HepG2 (cell line): ENCODE measurements around the gene EPC1. TPM values are rescaled to one million over a fixed set of nuclear protein-coding genes. Genes with fewer than 3 reads are reported as not detected.
A peak's percentile ranks its signal among the peaks of the same experiment; 100 is the strongest.

ENCODE experiments used
- ATAC-seq: fragments of 200-7000 bp; cut with Tn5 transposase; 3 replicates; pipeline ENCODE4 v1.9.1; 2020; ENCODE audit warnings: mild to moderate bottlenecking, moderate library complexity
- BruUV-seq: library from RNA; stranded (reverse); fragments of 400-500 nt; replicated peaks from 2 replicates; lab custom pipeline; 2021; lab: Mats Ljungman, UMichigan
- CTCF ChIA-PET: fragments of 300-600 bp; formaldehyde crosslinking; extraction: SDS; loops from one replicate; lab custom pipeline; 2021; ENCODE audit warnings: low total read pairs, inconsistent platforms, low intra/inter-chr PET ratio; lab: Yijun Ruan, JAX
- POLR2A ChIA-PET: fragments of 350-600 bp; sonication (Branson Sonifier 250); formaldehyde crosslinking; loops from one replicate; lab custom pipeline; 2020; ENCODE audit warnings: antibody characterized with exemption, inconsistent platforms; lab: Yijun Ruan, JAX
- DNase-seq: peaks from one replicate; pipeline ENCODE4 v3.0.0-alpha.2; 2015; ENCODE audit warnings: low spot score
- FAIRE-seq: peaks from 3 replicates; lab custom pipeline; 2011; peaks lifted over from hg19 to GRCh38; lab: Jason Lieb, UNC
- H2AFZ ChIP-seq: one replicate; pipeline ENCODE4 v1.6.1; 2011; ENCODE audit warnings: low read length, inconsistent platforms
- H3K27ac ChIP-seq: fragments of 300-600 bp; 3 replicates; pipeline ENCODE4 v1.8.0; 2011; ENCODE audit warnings: mixed run types, mild to moderate bottlenecking, mixed read lengths, low read length, inconsistent platforms; ENCODE audit not compliant: insufficient read depth; ENCODE audit errors: extremely low read length
- H3K27me3 ChIP-seq, 2 experiments: fragments of 200-600 bp in 1 of 2; 2 replicates in 1 of 2; 3 replicates in 1 of 2; pipeline versions ENCODE4 v1.6.0 to v1.8.0; 2011; ENCODE audit warnings: low read length in 2 of 2, mild to moderate bottlenecking in 2 of 2, moderate library complexity in 2 of 2, inconsistent platforms in 1 of 2; ENCODE audit not compliant: insufficient read depth in 2 of 2, control insufficient read depth in 1 of 2
- H3K36me3 ChIP-seq, 2 experiments: fragments of 200-600 bp in 1 of 2; replicated peaks in 1 of 2; 2 replicates in 1 of 2; 3 replicates in 1 of 2; pipeline versions ENCODE4 v1.5.1 to v1.8.0; 2011; ENCODE audit warnings: low read length in 2 of 2, inconsistent platforms in 1 of 2; ENCODE audit not compliant: insufficient read depth in 2 of 2, control insufficient read depth in 1 of 2
- H3K4me1 ChIP-seq: 2 replicates; pipeline ENCODE4 v1.5.1; 2012; ENCODE audit warnings: low read length, inconsistent platforms; ENCODE audit not compliant: insufficient read depth
- H3K4me2 ChIP-seq: 2 replicates; pipeline ENCODE4 v1.6.0; 2011; ENCODE audit warnings: low read depth, low read length, inconsistent platforms
- H3K4me3 ChIP-seq, 3 experiments: fragments of 200-600 bp in 1 of 3; sonication (generic), shearing (Covaris generic) in 1 of 3; replicated peaks in 1 of 3; 2 replicates each; pipeline ENCODE4 v1.5.1; 2011 to 2016; ENCODE audit warnings: low read length in 3 of 3, inconsistent platforms in 2 of 3, low read depth in 2 of 3, mild to moderate bottlenecking in 2 of 3, control low read depth in 1 of 3, mixed read lengths in 1 of 3; ENCODE audit not compliant: insufficient read depth in 1 of 3
- H3K79me2 ChIP-seq: one replicate; pipeline ENCODE4 v1.6.1; 2011; ENCODE audit warnings: low read length, inconsistent platforms; ENCODE audit not compliant: insufficient read depth
- H3K9ac ChIP-seq: 2 replicates; pipeline ENCODE4 v1.6.0; 2011; ENCODE audit warnings: mild to moderate bottlenecking, low read depth, low read length, inconsistent platforms; ENCODE audit not compliant: insufficient read depth
- H3K9me3 ChIP-seq: 2 replicates; pipeline ENCODE4 v1.5.1; 2012; ENCODE audit warnings: mild to moderate bottlenecking, low read length
- H4K20me1 ChIP-seq: 2 replicates; pipeline ENCODE4 v1.6.0; 2011; ENCODE audit warnings: inconsistent platforms, mild to moderate bottlenecking, low read length, moderate library complexity; ENCODE audit not compliant: insufficient read depth
- ASH2L ChIP-seq: fragments of 300-600, 200-600 bp; sonication (generic); IDR thresholded peaks from 2 replicates; pipeline ENCODE4 v1.7.0; 2017; ENCODE audit warnings: low read depth, mild to moderate bottlenecking, moderate library complexity, mixed read lengths, low read length; ENCODE audit not compliant: insufficient read length
- CTCF ChIP-seq: sonication (generic); formaldehyde crosslinking; IDR thresholded peaks from 2 replicates; pipeline ENCODE4 v1.5.0; 2020; ENCODE audit warnings: mild to moderate bottlenecking, missing genetic modification reagents, moderate library complexity
- GATAD2A ChIP-seq: IDR thresholded peaks from 2 replicates; pipeline ENCODE4 v1.6.1; 2016
- IKZF1 ChIP-seq: fragments of 450-650 bp; IDR thresholded peaks from 2 replicates; pipeline ENCODE4 v1.7.1; 2016
- NFKBIZ ChIP-seq: IDR thresholded peaks from 2 replicates; pipeline ENCODE4 v1.6.1; 2018; ENCODE audit warnings: missing genetic modification reagents, missing compliant biosample characterization
- TBL1XR1 ChIP-seq: fragments of 150-350 bp; IDR thresholded peaks from 2 replicates; pipeline ENCODE4 v1.6.1; 2014; ENCODE audit warnings: borderline replicate concordance, low read length; ENCODE audit not compliant: partially characterized antibody
- THAP11 ChIP-seq: IDR thresholded peaks from 2 replicates; pipeline ENCODE4 v1.6.1; 2016; ENCODE audit warnings: missing biosample characterization, missing genetic modification reagents
- ZNF580 ChIP-seq: IDR thresholded peaks from 2 replicates; pipeline ENCODE4 v1.6.1; 2016; ENCODE audit warnings: low read depth, borderline replicate concordance
- ZNF770 ChIP-seq: sonication (generic); formaldehyde crosslinking; IDR thresholded peaks from 2 replicates; pipeline ENCODE4 v1.5.0; 2020; ENCODE audit warnings: mild to moderate bottlenecking, missing genetic modification reagents
- WGBS: methylation state at CpG from one replicate; pipeline ENCODE4 v1.1.6; 2017; ENCODE audit warnings: low lambda C conversion rate; 5-methylcytosine and 5-hydroxymethylcytosine counted together
- in situ Hi-C: cut with HindIII; loops from 2 replicates; pipeline ENCODE4 v1.10.0; 2017; ENCODE audit warnings: low pct_unique_long_range_greater_than_20kb; ENCODE audit not compliant: extremely low pct_ligation_motif_present
- intact Hi-C: fragments of 100-400 bp; cut with micrococcal nuclease; formaldehyde crosslinking; loops from one replicate; pipeline ENCODE4 v1.10.0; 2022; ENCODE audit not compliant: unreplicated experiment
- polyA plus RNA-seq, 8 experiments: library from polyadenylated mRNA; depleted of rRNA in 3 of 8; stranded (reverse) in 7 of 8; unstranded in 1 of 8; fragments of >200 nt; fragmentation: Illumina TruSeq in 4 of 8; extraction: Trizol in 4 of 8; gene quantifications; 2 replicates each; pipeline versions ENCODE4 v1.2.1 to v1.2.3, GENCODE V29; 2011 to 2016; ENCODE audit warnings: low read depth in 4 of 8, missing spikeins in 1 of 8, mixed read lengths in 1 of 8; ENCODE audit not compliant: insufficient read depth in 1 of 8
- total RNA-seq, 5 experiments: library from RNA; depleted of rRNA; stranded (reverse); fragments of >200 nt; fragmentation: Illumina TruSeq; extraction: Trizol; gene quantifications; 2 replicates each; pipeline ENCODE4 v1.2.3, GENCODE V29; 2016; ENCODE audit warnings: low read depth in 1 of 5

The EPC1 gene
- total and polyA plus RNA-seq, 2 of the 13 experiments (the other 11 are each of a cell fraction or from before 2014, with no cell fraction given), result 28.7 to 44.2 TPM

- TF ChIP-seq CTCF (CRISPR knock-in tag), result peak; percentile 79
- TF ChIP-seq IKZF1, result no peak
- TF ChIP-seq GATAD2A (CRISPR knock-in tag), result 0 out of 2 replicates have a peak, but pooled peaks have one; percentile 15
- TF ChIP-seq ASH2L, result peak; percentile 41
- TF ChIP-seq ZNF580 (CRISPR knock-in tag), result no peak
These were observed 21.0 kb upstream of the EPC1 start (continued) for GRCh38 chr10:32367793-32368453.

- no peaks in the 10 kb centered on the region; the same call in none of the 2 replicates for H4K20me1 ChIP-seq
- H3K79me2 ChIP-seq, result peaks cover 72% of the 10 kb centered on the region
- H2AFZ ChIP-seq, result no peak overlapping the region
- POLR2A ChIA-PET, result no interaction called here
- CTCF ChIA-PET, result interaction anchor here (1.9 to 2.6 kb wide), 2 partner anchors 21 to 110 kb away, joined by 18 to 22 read pairs; partner anchors contain the start of gene EPC1
- H3K4me3 ChIP-seq, result no peak overlapping the region
- no peak for ATAC-seq
- WGBS, result 96% methylated on average over 3 of the region's 3 CpGs
- no peaks in the 10 kb centered on the region for H3K27me3 ChIP-seq
- no peak overlapping the region for H3K9ac ChIP-seq
- DNase-seq, result no peak
- intact Hi-C loops, result loop anchor here (2.0 kb wide), 1 partner anchor 110 kb away; no protein-coding TSS in a partner anchor
- H3K4me2 ChIP-seq, result no peak overlapping the region
- BruUV-seq, result no TSS peak
- no peak overlapping the region for H3K27ac ChIP-seq
- H3K9me3 ChIP-seq, result no peaks in the 10 kb centered on the region
- no peak for FAIRE-seq
- in situ Hi-C loops, result loop anchor here (5.0 kb wide), 1 partner anchor 109 kb away; no protein-coding TSS in a partner anchor
- TF ChIP-seq ZNF770 (CRISPR knock-in tag) (no peak), NFKBIZ (no peak), THAP11 (no peak), TBL1XR1 (no peak)
- H3K4me1 ChIP-seq, result peaks cover 11% of the 10 kb centered on the region
- peaks cover 0 to 10% of the 10 kb centered on the region in 2 experiments; a peak in 2 of 5 replicates for H3K36me3 ChIP-seq
These were observed 19.6 kb upstream of the EPC1 start for GRCh38 chr10:32366588-32366987.
